ENCODE data around the gene TSPAN32. TPM values are rescaled to one million over a fixed set of nuclear protein-coding genes. Genes with fewer than 3 reads are reported as not detected.
A peak's percentile ranks its signal among the peaks of the same experiment; 100 is the strongest.

Gene TSPAN32
- total RNA-seq, 2 experiments from 2014 or later, result 49.5 to 52.3 TPM

GRCh38 chr11:2314525-2315394 is 12.9 kb downstream of the TSPAN32 start:
- Mint-ChIP-seq H3K4me3 (no peak overlapping the region), H3K27me3 (no peaks in the 10 kb centered on the region), H3K9me3 (no peaks in the 10 kb centered on the region), H3K27ac (no peak overlapping the region), H3K36me3 (no peaks in the 10 kb centered on the region), H3K4me1 (no peaks in the 10 kb centered on the region)
- ATAC-seq (ENCODE audit: low read depth) (no peak), DNase-seq (no peak)
- POLR2A ChIA-PET, result no interaction called here

DNA sequence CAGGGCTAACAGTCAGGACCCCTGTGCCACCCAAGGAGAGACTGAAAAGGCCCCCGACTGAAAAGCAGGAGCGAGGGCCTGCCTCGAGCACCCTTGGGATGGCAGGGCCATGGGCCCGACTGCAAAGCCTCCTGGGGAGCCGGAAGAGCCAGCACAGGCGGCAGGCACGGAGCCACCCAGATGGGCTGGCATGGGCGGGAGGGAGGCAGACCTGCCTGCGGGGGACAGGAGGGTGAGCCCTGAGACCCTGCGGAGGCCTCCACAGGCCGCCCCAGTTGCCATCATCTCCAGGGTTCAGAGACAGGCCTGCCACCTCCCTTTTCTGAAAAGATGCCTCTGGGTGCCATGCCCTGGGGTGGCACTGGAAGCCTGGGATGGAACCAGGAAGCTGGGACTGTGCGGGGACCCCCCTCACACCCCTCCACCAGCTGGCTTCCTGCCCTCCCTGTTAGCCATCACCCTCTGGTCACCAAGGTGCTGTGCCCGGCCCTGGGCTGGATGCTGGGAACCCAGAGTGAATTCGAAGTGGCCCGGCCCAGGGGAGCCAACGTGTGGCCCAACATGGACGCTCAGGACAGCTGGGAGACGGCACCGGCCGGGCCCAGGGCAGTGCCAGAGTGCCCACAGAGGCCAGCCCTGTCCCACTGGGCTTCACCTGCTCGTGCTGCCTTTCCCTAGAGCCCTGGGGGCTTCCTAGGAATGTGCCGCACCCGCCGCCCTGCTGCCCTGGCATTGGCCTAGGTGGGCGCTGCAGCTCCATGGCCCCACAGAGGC is 13.8 kb downstream of the TSPAN32 start:
- H3K4me3 Mint-ChIP-seq, result no peak overlapping the region
- no peak for DNase-seq
- POLR2A ChIA-PET, result interaction anchor here (0.8 kb wide), 1 partner anchor 10 kb away, joined by 4 read pairs; no protein-coding TSS in a partner anchor
- H3K4me1 Mint-ChIP-seq, result no peaks in the 10 kb centered on the region
- H3K27ac Mint-ChIP-seq, result no peak overlapping the region
- H3K36me3 Mint-ChIP-seq, result no peaks in the 10 kb centered on the region
- no peak for ATAC-seq (ENCODE audit: low read depth)
- no peaks in the 10 kb centered on the region for H3K27me3 Mint-ChIP-seq
- H3K9me3 Mint-ChIP-seq, result no peaks in the 10 kb centered on the region

GRCh38 chr11:2316169-2316962 is 14.6 kb downstream of the TSPAN32 start:
- Mint-ChIP-seq H3K27ac (no peak overlapping the region), H3K36me3 (no peaks in the 10 kb centered on the region), H3K4me1 (no peaks in the 10 kb centered on the region), H3K27me3 (no peaks in the 10 kb centered on the region), H3K4me3 (no peak overlapping the region), H3K9me3 (no peaks in the 10 kb centered on the region)
- DNase-seq, result no peak
- POLR2A ChIA-PET, result interaction anchor here (0.8 kb wide), 1 partner anchor 11 kb away, joined by 4 read pairs; no protein-coding TSS in a partner anchor
- ATAC-seq (ENCODE audit: low read depth), result no peak

DNA sequence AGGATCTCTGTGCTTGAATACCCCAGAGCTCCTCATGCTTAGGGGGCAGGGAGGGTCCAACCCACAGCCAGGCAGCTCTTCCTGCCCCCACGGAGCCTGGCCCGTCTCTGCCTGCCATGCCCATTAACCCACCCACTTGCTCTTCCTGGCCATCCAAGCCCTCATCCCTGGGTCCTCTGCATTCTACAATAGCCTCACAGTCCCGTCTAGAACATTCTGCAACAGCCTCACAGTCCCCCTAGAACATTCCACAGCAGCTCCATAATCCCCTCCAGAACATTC is 15.1 kb downstream of the TSPAN32 start:
- no peak for DNase-seq
- Mint-ChIP-seq H3K4me3 (no peak overlapping the region), H3K36me3 (no peaks in the 10 kb centered on the region), H3K27me3 (peaks cover 3% of the 10 kb centered on the region), H3K4me1 (no peaks in the 10 kb centered on the region), H3K9me3 (no peaks in the 10 kb centered on the region), H3K27ac (no peak overlapping the region)
- no peak for ATAC-seq (ENCODE audit: low read depth)
- POLR2A ChIA-PET, result interaction anchor here (0.8 kb wide), 1 partner anchor 11 kb away, joined by 4 read pairs; no protein-coding TSS in a partner anchor

GRCh38 chr11:2317354-2318050 is 15.7 kb downstream of the TSPAN32 start:
- ATAC-seq (ENCODE audit: low read depth), result no peak
- Mint-ChIP-seq H3K4me1 (no peaks in the 10 kb centered on the region), H3K4me3 (no peak overlapping the region), H3K9me3 (no peaks in the 10 kb centered on the region), H3K27ac (peak overlapping the region; percentile 43), H3K36me3 (no peaks in the 10 kb centered on the region), H3K27me3 (peaks cover 5% of the 10 kb centered on the region)
- DNase-seq, result no peak
- POLR2A ChIA-PET, result interaction anchor here (1.0 to 1.4 kb wide), 3 partner anchors 8 to 12 kb away, joined by 3 to 4 read pairs (median 3); no protein-coding TSS in a partner anchor

DNA sequence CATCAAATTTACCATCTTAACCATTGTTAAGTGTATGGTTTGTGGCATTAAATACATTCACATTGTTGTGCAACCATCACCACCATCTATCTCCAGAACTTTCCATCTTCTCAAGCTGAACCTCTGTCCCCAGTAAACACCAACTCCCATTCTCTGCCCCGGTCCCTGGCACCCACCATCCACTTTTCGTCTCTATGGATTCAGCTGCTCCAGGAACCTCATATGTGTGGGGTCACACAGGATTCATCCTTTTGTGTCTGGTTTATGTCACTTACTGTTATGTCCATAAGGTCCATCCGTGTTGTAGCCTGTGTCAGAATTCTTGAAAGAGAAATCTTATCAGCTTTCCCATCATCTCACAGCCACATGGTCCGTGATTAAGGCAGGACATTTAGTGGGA is 16.3 kb downstream of the TSPAN32 start:
- no peak for DNase-seq
- H3K27me3 Mint-ChIP-seq, result peaks cover 10% of the 10 kb centered on the region
- POLR2A ChIA-PET, result interaction anchor here (1.0 to 1.4 kb wide), 3 partner anchors 9 to 12 kb away, joined by 3 to 4 read pairs (median 3); no protein-coding TSS in a partner anchor
- H3K9me3 Mint-ChIP-seq, result no peaks in the 10 kb centered on the region
- H3K4me1 Mint-ChIP-seq, result no peaks in the 10 kb centered on the region
- no peak overlapping the region for H3K4me3 Mint-ChIP-seq
- ATAC-seq (ENCODE audit: low read depth), result no peak
- no peak overlapping the region for H3K27ac Mint-ChIP-seq
- no peaks in the 10 kb centered on the region for H3K36me3 Mint-ChIP-seq

DNA sequence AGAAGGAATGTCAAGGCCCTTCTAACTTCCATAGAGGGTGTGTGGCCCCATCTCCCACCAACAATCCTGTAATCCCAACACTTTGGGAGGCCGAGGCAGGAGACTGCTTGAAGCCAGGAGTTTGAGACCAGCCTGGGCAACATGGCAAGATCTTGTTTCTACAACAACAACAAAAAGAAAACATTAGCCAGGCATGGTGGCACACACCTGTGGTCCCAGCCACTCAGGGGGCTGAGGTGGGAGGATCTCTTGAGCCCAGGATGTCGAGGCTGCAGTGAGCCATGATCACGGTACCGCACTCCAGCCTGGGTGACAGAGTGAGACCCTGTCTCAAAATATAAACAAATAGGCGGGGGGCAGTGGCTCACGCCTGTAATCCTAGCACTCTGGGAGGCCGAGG is 16.9 kb downstream of the TSPAN32 start:
- no peaks in the 10 kb centered on the region for H3K4me1 Mint-ChIP-seq
- DNase-seq, result no peak
- no peaks in the 10 kb centered on the region for H3K36me3 Mint-ChIP-seq
- H3K27me3 Mint-ChIP-seq, result peaks cover 10% of the 10 kb centered on the region
- H3K4me3 Mint-ChIP-seq, result no peak overlapping the region
- no peak for ATAC-seq (ENCODE audit: low read depth)
- H3K27ac Mint-ChIP-seq, result no peak overlapping the region
- H3K9me3 Mint-ChIP-seq, result no peaks in the 10 kb centered on the region
- POLR2A ChIA-PET, result interaction anchor here (1.4 kb wide), 1 partner anchor 13 kb away, joined by 4 read pairs; no protein-coding TSS in a partner anchor

DNA sequence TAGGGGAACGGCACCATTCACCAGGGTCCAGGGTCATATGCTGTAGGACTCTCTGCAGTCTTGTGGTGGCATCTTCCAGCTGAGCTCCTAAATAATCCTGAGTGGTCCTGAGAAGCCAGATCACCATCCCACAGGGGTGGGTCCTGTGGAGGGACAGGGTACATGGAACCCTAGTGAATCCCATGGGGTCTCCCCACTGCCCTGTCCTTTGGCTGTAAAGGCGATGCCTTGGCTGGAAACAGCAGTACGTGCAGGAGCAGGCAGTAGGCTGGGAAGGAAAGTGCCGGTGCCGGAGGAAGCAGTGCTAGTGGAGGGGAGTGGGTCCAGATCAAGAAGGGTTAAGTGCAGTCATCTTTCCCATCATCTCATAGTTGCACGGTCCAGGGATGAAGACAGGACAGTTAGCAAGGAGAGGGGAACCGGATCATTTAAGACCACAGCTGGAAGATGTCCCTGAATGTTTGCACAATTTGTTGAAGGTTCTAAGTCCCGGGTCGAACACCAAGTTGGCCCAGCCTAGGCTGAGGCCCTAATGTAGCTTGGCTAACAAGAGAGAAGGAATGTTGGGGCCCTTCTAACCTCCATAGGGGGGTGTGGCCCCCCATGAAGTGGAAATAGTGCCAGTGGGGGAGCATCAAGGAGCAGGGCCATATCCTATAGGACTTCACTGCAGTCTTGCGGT is 18.1 kb downstream of the TSPAN32 start:
- no peak for ATAC-seq (ENCODE audit: low read depth)
- Mint-ChIP-seq H3K27ac (no peak overlapping the region), H3K4me1 (no peaks in the 10 kb centered on the region), H3K36me3 (no peaks in the 10 kb centered on the region), H3K4me3 (no peak overlapping the region), H3K9me3 (no peaks in the 10 kb centered on the region), H3K27me3 (peaks cover 10% of the 10 kb centered on the region)
- POLR2A ChIA-PET, result interaction anchor here (1.4 kb wide), 1 partner anchor 10 kb away, joined by 4 read pairs; no protein-coding TSS in a partner anchor
- no peak for DNase-seq

- Mint-ChIP-seq H3K27me3 (peaks cover 10% of the 10 kb centered on the region), H3K9me3 (no peaks in the 10 kb centered on the region), H3K27ac (no peak overlapping the region), H3K4me1 (no peaks in the 10 kb centered on the region), H3K36me3 (no peaks in the 10 kb centered on the region), H3K4me3 (no peak overlapping the region)
- POLR2A ChIA-PET, result interaction anchor here (1.4 kb wide), 1 partner anchor 10 kb away, joined by 4 read pairs; no protein-coding TSS in a partner anchor
- no peak for DNase-seq
- ATAC-seq (ENCODE audit: low read depth), result no peak
These were observed 18.9 kb downstream of the TSPAN32 start for GRCh38 chr11:2320568-2321310.

- Mint-ChIP-seq H3K4me3 (no peak overlapping the region), H3K27me3 (peaks cover 12% of the 10 kb centered on the region), H3K36me3 (no peaks in the 10 kb centered on the region), H3K4me1 (no peaks in the 10 kb centered on the region), H3K9me3 (no peaks in the 10 kb centered on the region), H3K27ac (no peak overlapping the region)
- POLR2A ChIA-PET, result no interaction called here
- DNase-seq (no peak), ATAC-seq (ENCODE audit: low read depth) (no peak)
These were observed 19.5 kb downstream of the TSPAN32 start for GRCh38 chr11:2321311-2321683.

GRCh38 chr11:2325123-2325522 is 23.3 kb downstream of the TSPAN32 start:
- H3K27me3 Mint-ChIP-seq, result peaks cover 20% of the 10 kb centered on the region
- ATAC-seq (ENCODE audit: low read depth), result no peak
- H3K36me3 Mint-ChIP-seq, result no peaks in the 10 kb centered on the region
- no peaks in the 10 kb centered on the region for H3K4me1 Mint-ChIP-seq
- no peak for DNase-seq
- no peak overlapping the region for H3K27ac Mint-ChIP-seq
- H3K9me3 Mint-ChIP-seq, result no peaks in the 10 kb centered on the region
- POLR2A ChIA-PET, result no interaction called here
- no peak overlapping the region for H3K4me3 Mint-ChIP-seq

DNA sequence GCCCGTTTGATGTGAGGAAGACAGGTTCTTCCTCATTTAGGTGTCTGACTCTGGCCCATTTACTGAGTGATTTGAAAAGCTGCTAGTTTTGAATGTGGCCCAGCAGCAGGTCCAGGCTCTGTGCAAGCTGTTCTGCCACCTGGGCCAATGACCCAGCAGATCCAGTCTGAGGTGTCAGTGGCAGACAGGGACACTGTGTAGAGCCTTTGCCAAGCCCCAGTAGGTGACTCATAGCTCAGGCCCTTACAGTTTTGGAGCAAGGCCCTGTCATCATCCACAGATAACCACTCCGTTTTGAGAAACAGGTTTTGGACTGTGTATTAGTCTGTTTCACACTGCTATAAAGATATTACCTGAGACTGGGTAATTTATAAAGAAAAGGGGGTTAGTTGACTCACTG is 23.9 kb downstream of the TSPAN32 start:
- ATAC-seq (ENCODE audit: low read depth) (no peak), DNase-seq (no peak)
- Mint-ChIP-seq H3K4me1 (no peaks in the 10 kb centered on the region), H3K27me3 (peaks cover 23% of the 10 kb centered on the region), H3K4me3 (no peak overlapping the region), H3K9me3 (peaks cover 4% of the 10 kb centered on the region), H3K27ac (no peak overlapping the region), H3K36me3 (peaks cover 3% of the 10 kb centered on the region)
- POLR2A ChIA-PET, result no interaction called here
